ENCODE results near the gene MYO5A. TPM values are rescaled to one million over a fixed set of nuclear protein-coding genes. Genes with fewer than 3 reads are reported as not detected.

Gene MYO5A
- total and polyA plus RNA-seq, 9 of the 15 experiments (the other 6 are each of a cell fraction or from before 2014, with no cell fraction given) = 0.03 to 0.82 (median 0.40) TPM

GRCh38 chr15:52568601-52569585 lies 40.2 kb upstream of the MYO5A start, which contains the start of gene ARPP19 (continued):
- TF ChIP-seq CUX1 (CRISPR knock-in tag; IDR thresholded peaks at IDR 0.05) = no peak
- TF ChIP-seq ZNF707 (CRISPR knock-in tag; conservative IDR thresholded peaks at IDR 0.05) = no peak
- no peak for TF ChIP-seq BDP1 (IDR thresholded peaks at IDR 0.05; ENCODE audit: insufficient read depth, insufficient read length)
- no peak for TF ChIP-seq TFE3 (CRISPR knock-in tag; IDR thresholded peaks at IDR 0.05)
- TF ChIP-seq ZNF311 (CRISPR knock-in tag; IDR thresholded peaks at IDR 0.05) = no peak
- TF ChIP-seq ZC3H8 (IDR thresholded peaks at IDR 0.05) = no peak
- TF ChIP-seq SMAD3 (CRISPR knock-in tag; conservative IDR thresholded peaks at IDR 0.05) = no peak
- no peak for TF ChIP-seq SFPQ (IDR thresholded peaks at IDR 0.05; ENCODE audit: low read depth, low read length)
- TF ChIP-seq PRMT5 (CRISPR knock-in tag; IDR thresholded peaks at IDR 0.05) = no peak
- TF ChIP-seq ZNF274 (IDR thresholded peaks at IDR 0.05; ENCODE audit: borderline replicate concordance, low read depth, low read length) = no peak
- no peak for TF ChIP-seq NCOA1 (IDR thresholded peaks at IDR 0.05; ENCODE audit: low read depth)
- no peak for TF ChIP-seq BACH1 (tag; IDR thresholded peaks at IDR 0.05)
- peak; percentile 67 for TF ChIP-seq MTA2 (IDR thresholded peaks at IDR 0.05; ENCODE audit: low read depth)
- TF ChIP-seq ZNF395 (CRISPR knock-in tag; IDR thresholded peaks at IDR 0.05) = peak; percentile 62
- TF ChIP-seq KDM1A (IDR thresholded peaks at IDR 0.05) = no peak
- TF ChIP-seq RFX5 (IDR thresholded peaks at IDR 0.05; ENCODE audit: low read depth, low read length) = no peak
- TF ChIP-seq HNRNPH1 (optimal IDR thresholded peaks at IDR 0.05; ENCODE audit: low read depth, low read length) = no peak

Measured in K562 (cell line).